Left ventricle myocardium inferior (tissue), 1 donor: ENCODE results near the gene NUS1. TPM values are rescaled to one million over a fixed set of nuclear protein-coding genes. Genes with fewer than 3 reads are reported as not detected.
A peak's percentile ranks its signal among the peaks of the same experiment; 100 is the strongest.

Source experiments
- DNase-seq: peaks from one replicate; pipeline ENCODE4 v3.0.0-alpha.2; 2020
- H3K27ac ChIP-seq: fragments of 200-600 bp; replicated peaks from 2 replicates; pipeline ENCODE4 v1.8.0; 2021
- H3K27me3 ChIP-seq: fragments of 200-600 bp; 2 replicates; pipeline ENCODE4 v1.8.0; 2021; ENCODE audit warnings: low read depth
- H3K36me3 ChIP-seq: fragments of 200-600 bp; 2 replicates; pipeline ENCODE4 v1.8.0; 2021
- H3K4me1 ChIP-seq: fragments of 200-600 bp; 2 replicates; pipeline ENCODE4 v1.8.0; 2021
- H3K4me3 ChIP-seq: fragments of 200-600 bp; 2 replicates; pipeline ENCODE4 v1.8.0; 2021; ENCODE audit warnings: mild to moderate bottlenecking, moderate library complexity
- H3K9me3 ChIP-seq: fragments of 200-600 bp; replicated peaks from 2 replicates; pipeline ENCODE4 v1.8.0; 2021
- intact Hi-C: fragments of 100-400 bp; cut with micrococcal nuclease; formaldehyde crosslinking; loops from one replicate; pipeline ENCODE4 v1.11.0; 2022
- total RNA-seq: library from RNA; stranded (reverse); fragmentation: NEBNext Ultra II Directional; extraction: Animal tissue kit (Norgen Biotek cat#: 25700); gene quantifications from one replicate; pipeline ENCODE4 v1.2.1, GENCODE V29; 2021
- TF ChIP-seq, protein P1 (sequence below): fragments of 200-600 bp; IDR thresholded peaks from 2 replicates; pipeline ENCODE4 v1.8.0; 2021; ENCODE audit warnings: antibody characterized with exemption, mild to moderate bottlenecking, borderline replicate concordance
- donor health status: DM: no; HTN: yes; CAD: no; lungs with severe emphysema.

Gene NUS1
- total RNA-seq, 1 donor from 2014 or later: 14.5 TPM

DNA sequence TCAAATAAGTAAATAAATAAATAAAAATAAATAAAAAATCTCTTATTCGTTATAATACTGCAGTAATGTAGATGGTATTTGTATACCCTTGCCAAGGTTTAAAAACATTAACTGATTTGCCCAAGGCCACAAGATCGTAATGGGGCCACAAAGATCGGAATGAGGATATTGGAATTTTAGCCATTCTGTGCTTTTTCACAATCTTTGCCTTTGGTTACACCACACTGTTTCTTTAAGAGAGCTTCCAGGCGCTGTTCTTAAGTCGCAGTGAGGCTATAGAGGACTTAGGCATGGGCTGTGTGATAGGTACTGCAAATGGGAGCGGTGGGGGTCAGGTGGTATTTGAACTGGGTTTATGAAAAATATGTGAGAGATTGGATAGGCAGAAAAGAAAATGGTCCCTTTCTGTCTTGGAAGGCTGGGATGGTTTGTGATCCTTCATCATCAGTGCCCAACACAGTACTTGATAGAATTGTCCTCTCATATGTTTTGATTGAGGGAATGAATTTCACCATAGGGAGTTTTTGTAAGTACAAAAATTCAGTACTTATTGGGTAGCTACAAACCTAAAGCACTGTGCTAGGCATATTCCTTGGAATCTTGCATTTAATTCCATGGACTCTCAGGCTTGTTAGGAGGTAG is 1.4 kb downstream of the NUS1 start:
- Histone ChIP-seq H3K4me3 (peak overlapping the region; percentile 83), H3K4me1 (peaks cover 69% of the 10 kb centered on the region), H3K27me3 (no peaks in the 10 kb centered on the region), H3K36me3 (no peaks in the 10 kb centered on the region), H3K9me3 (peaks cover 10% of the 10 kb centered on the region), H3K27ac (peak overlapping the region; percentile 84)
- TF ChIP-seq, protein P1, sequence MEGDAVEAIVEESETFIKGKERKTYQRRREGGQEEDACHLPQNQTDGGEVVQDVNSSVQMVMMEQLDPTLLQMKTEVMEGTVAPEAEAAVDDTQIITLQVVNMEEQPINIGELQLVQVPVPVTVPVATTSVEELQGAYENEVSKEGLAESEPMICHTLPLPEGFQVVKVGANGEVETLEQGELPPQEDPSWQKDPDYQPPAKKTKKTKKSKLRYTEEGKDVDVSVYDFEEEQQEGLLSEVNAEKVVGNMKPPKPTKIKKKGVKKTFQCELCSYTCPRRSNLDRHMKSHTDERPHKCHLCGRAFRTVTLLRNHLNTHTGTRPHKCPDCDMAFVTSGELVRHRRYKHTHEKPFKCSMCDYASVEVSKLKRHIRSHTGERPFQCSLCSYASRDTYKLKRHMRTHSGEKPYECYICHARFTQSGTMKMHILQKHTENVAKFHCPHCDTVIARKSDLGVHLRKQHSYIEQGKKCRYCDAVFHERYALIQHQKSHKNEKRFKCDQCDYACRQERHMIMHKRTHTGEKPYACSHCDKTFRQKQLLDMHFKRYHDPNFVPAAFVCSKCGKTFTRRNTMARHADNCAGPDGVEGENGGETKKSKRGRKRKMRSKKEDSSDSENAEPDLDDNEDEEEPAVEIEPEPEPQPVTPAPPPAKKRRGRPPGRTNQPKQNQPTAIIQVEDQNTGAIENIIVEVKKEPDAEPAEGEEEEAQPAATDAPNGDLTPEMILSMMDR: no peak
- no peak for DNase-seq
- intact Hi-C loops: no loop called here

DNA sequence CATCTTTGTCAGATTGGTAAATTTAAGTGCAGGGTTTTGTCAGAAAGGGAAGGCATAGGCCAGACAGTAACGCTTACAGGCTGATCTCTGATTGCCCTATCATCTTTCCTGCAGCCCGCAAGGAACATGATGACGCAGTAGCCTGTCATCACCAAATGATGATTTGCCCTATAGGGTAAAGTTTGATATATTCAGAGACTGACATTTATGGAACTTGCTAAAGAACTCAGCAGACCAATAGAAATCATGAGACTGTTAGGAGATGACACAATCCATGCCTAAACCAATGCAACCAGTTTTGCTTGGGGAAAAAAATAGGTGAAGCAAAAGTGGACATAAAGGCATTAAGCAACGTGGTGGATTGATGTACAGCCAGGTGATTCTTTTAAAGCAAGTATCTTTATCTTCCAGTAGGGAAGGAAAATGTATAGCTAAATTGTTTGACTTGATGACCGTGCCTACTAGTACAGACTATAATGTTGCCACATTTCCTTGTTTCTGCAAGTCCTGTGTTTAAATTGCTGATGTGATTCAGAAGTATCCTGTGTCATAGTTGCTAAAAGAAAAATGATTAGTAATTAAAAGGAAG is 2.4 kb downstream of the NUS1 start:
- no peak overlapping the region for H3K27ac ChIP-seq
- H3K36me3 ChIP-seq: no peaks in the 10 kb centered on the region
- peaks cover 78% of the 10 kb centered on the region for H3K4me1 ChIP-seq
- peak overlapping the region; percentile 83 for H3K4me3 ChIP-seq
- intact Hi-C loops: no loop called here
- TF ChIP-seq, protein P1: no peak
- H3K27me3 ChIP-seq: no peaks in the 10 kb centered on the region
- H3K9me3 ChIP-seq: peaks cover 10% of the 10 kb centered on the region
- no peak for DNase-seq

DNA sequence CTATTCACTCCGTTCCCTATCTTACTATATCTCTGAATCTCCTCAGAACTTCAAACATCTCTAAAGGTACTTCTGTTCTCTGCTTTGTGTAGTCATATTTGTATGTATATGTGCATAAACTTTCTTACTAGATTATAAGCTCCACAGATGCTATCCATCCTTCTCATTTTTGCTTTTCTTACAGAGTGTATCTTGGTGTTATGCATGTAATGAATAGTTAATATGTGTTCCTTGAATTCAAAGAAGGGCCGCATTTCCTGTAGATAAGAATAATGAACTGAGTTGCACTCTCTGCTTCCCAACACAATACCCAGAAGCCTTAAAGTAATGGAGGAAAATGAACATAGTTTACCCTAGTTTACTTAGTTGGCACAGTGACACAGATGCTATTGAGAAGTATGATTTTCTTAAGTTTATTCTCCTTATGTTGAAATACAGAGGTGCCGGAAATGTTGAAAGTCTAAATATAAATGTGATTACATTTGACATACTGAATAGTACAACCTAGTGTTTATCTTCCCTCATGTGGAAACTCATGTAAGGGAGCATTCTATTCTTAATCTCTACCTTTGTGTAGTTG is 6.0 kb downstream of the NUS1 start:
- Histone ChIP-seq H3K36me3 (no peaks in the 10 kb centered on the region), H3K27me3 (no peaks in the 10 kb centered on the region), H3K4me3 (no peak overlapping the region), H3K27ac (peak overlapping the region; percentile 43), H3K4me1 (peaks cover 82% of the 10 kb centered on the region), H3K9me3 (peaks cover 10% of the 10 kb centered on the region)
- TF ChIP-seq, protein P1: no peak
- intact Hi-C loops: no loop called here
- DNase-seq: no peak

DNA sequence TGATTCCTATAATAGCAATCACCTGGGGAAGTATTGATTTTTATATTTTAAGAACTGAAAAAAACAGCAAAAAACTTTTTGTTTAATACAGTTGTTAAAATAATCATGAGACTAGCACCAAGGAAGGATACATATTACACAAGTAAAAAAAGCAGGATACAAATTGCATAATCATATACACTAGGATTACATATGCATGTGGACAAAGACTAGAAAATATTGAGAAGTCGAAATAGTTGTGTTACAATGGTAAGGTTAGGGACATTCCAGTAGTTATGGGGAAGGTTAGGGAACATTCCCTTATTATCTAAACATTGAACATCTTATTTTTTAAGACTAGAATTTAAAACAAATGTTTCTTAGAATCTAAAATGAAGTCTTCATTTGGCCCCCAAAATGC is 9.5 kb downstream of the NUS1 start:
- H3K36me3 ChIP-seq: no peaks in the 10 kb centered on the region
- intact Hi-C loops: no loop called here

DNA sequence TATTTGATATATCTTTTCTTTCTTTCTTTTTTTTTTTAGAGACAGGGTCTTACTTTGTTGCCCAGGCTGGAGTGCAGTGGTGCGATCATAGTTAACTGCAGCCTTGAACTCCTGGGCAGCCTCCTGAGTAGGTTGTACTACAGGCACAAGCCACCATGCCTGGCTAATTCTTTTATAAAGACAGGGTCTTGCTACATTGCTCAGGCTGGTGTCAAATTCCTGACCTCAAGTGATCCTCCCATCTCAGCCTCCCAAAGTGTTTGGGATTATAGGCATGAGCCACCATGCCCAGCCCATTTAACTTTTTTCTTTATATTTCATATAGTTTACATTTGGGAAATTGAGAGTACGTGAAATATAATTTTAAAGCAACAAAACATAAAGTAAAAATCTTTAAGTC is 10.1 kb downstream of the NUS1 start:
- TF ChIP-seq, protein P1: no peak
- Histone ChIP-seq H3K9me3 (peaks cover 3% of the 10 kb centered on the region), H3K27ac (no peak overlapping the region), H3K27me3 (no peaks in the 10 kb centered on the region), H3K36me3 (no peaks in the 10 kb centered on the region), H3K4me3 (no peak overlapping the region), H3K4me1 (peaks cover 61% of the 10 kb centered on the region)
- no peak for DNase-seq
- intact Hi-C loops: no loop called here

More for the DNA sequence above, 9.5 kb downstream of the NUS1 start:
- Histone ChIP-seq H3K4me1 (peaks cover 67% of the 10 kb centered on the region), H3K27ac (no peak overlapping the region), H3K4me3 (no peak overlapping the region), H3K27me3 (no peaks in the 10 kb centered on the region), H3K9me3 (peaks cover 9% of the 10 kb centered on the region)
- no peak for DNase-seq
- TF ChIP-seq, protein P1: no peak
